NCI-H2171 (cell line): ENCODE data around the gene CES2.
"Not testable (repeated sequence)": the region's sequence is repeated elsewhere in the genome, so short reads cannot be mapped to it uniquely, and the experiment has no call there.

Experiments used
- DNase-seq: peaks from one replicate; lab custom pipeline; 2025; lab: John Stamatoyannopoulos, UW

Gene CES2

GRCh38 chr16:66979011-66979717 is 43.8 kb downstream of the CES2 start:
- DNase-seq, result no peak

- DNase-seq, result no peak
These were observed 47.7 kb downstream of the CES2 start for GRCh38 chr16:66983033-66983432.

GRCh38 chr16:66984892-66985311 is 49.6 kb downstream of the CES2 start:
- DNase-seq, result no peak

- no peak for DNase-seq
These were observed 51.2 kb downstream of the CES2 start for GRCh38 chr16:66986559-66986958.

GRCh38 chr16:66988197-66988788 is 53.0 kb downstream of the CES2 start, which contains the start of gene CES4A:
Gene CES4A, plus strand, starts transcription at chr16:66988589. Its CDS starts 184 bp downstream, at chr16:66988773.
- no peak for DNase-seq

GRCh38 chr16:66991545-66992077 is 56.3 kb downstream of the CES2 start:
- no peak for DNase-seq

- not testable (repeated sequence) for DNase-seq
These were observed 58.2 kb downstream of the CES2 start for GRCh38 chr16:66993558-66993957.
